Measurements from ENCODE around the gene HMHB1.

HMHB1 gene

GRCh38 chr5:143812085-143812705, at the start of gene HMHB1:
Gene HMHB1 (plus strand): TSS chr5:143812161.
- H3K9me3 Mint-ChIP-seq: no peaks in the 10 kb centered on the region
- H3K4me3 Mint-ChIP-seq: peak within 1 kb of the TSS; percentile 59
- H3K4me1 Mint-ChIP-seq: peaks cover 21% of the 10 kb centered on the region
- no peaks in the 10 kb centered on the region for H3K36me3 Mint-ChIP-seq
- H3K27ac Mint-ChIP-seq: peak within 1 kb of the TSS; percentile 62
- peak; percentile 59 for ATAC-seq
- peaks cover 14% of the 10 kb centered on the region for H3K27me3 Mint-ChIP-seq

DNA sequence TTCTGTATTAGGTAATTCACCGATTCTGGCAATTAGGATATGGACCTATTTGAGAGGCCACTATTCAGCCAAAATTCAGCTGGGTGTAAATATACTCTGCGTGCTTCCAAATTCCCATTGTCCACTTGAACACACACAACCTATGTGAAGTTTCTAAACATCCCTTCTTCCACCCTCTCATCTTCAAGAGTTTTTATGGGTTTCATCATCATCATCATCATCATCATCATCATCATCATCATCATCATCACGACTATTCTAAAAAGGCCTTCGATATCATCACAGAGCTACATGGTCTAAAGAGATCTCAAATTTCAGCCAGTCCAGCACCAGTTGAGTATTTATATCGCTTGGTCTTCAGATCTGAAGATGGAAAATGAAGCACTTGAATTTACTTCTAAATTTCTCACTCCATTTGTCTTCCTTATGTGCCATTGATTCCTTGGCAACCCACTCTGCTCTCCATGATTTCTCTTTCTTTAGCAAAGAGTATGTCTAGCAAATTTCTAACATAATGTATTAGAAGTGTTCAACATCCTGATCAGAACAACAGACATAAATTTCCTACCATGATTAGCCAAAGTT, 49.2 kb upstream of the HMHB1 start:
- peaks cover 5% of the 10 kb centered on the region for H3K27me3 Mint-ChIP-seq
- no peak for ATAC-seq
- H3K36me3 Mint-ChIP-seq: no peaks in the 10 kb centered on the region
- H3K9me3 Mint-ChIP-seq: no peaks in the 10 kb centered on the region
- no peak overlapping the region for H3K4me3 Mint-ChIP-seq
- peaks cover 6% of the 10 kb centered on the region for H3K4me1 Mint-ChIP-seq
- H3K27ac Mint-ChIP-seq: no peak overlapping the region

DNA sequence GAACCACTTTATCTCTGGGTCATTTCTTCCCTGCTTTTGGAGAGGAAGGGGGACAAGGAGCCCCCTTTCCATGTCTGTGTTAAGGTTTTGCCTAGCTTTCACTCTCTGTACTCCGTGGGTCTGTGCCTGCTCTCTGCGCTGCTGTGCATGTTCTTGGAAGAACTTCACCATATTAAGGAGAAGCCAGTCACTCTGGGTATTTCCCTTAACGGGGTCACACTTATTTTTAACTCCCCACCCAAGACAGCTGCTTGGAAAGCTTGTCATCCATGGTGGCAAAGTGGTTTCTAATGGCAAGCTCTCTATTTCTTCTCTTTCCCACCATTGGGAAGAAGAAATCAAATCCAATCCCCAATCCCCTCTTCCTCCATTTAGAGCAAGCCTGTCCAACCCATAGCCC, 44.8 kb upstream of the HMHB1 start:
- Mint-ChIP-seq H3K36me3 (no peaks in the 10 kb centered on the region), H3K4me1 (no peaks in the 10 kb centered on the region), H3K4me3 (no peak overlapping the region), H3K27me3 (peaks cover 29% of the 10 kb centered on the region), H3K27ac (no peak overlapping the region), H3K9me3 (no peaks in the 10 kb centered on the region)
- ATAC-seq: no peak

DNA sequence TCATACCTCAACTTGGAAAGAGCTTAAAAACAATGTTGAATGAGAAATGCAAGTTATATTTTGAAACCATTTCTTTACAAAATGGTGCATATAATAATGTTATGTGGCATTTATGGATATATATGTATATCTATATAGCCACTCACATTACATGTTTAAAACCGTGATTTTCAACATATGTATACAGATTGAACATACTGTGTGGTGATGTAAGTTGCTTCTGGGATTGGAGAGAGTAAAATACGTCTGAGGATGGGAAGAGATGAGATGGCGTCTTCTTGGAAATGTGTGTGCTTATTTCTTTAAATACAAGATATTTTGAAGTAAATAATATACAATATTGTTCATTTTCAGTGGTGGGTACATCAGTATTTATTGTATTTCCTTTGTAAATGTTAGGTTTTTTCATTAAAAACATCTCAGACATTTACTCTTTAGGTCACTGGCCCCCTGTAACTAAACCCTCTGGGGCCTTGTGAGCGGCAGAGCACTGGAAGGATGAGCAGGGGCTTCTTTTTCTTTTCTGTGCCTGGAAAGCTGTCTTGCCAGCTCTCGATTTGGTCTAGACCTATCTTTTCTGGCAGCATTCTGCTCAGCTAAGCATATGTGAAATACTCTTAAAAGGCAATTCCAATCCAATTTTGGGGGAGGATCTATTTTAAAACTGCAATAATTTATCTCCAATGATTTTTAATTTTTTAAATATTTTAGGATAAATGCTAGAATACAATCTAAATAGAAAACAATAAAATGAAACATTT, 42.8 kb upstream of the HMHB1 start:
- no peaks in the 10 kb centered on the region for H3K9me3 Mint-ChIP-seq

DNA sequence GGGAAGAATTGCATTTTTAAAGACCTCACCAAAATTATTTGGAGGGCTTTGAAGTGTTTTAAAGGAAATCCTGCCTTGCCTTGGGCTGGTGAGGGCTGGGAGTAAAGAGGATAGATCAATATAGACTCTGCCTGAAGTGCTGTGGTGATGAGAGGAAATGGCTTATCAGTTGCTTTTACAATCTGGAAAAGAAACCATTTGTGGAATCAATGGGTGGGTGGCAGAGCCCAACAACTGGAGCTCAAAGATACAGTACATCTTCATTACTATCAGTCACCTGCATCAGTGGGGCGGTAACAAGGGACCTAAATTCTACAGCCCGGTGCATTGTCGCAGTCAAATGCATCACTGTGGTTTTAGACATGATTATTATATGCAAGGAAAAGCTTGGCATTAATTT, 41.5 kb upstream of the HMHB1 start:
- no peak for ATAC-seq
- peaks cover 29% of the 10 kb centered on the region for H3K27me3 Mint-ChIP-seq
- no peaks in the 10 kb centered on the region for H3K4me1 Mint-ChIP-seq
- H3K9me3 Mint-ChIP-seq: no peaks in the 10 kb centered on the region
- H3K36me3 Mint-ChIP-seq: no peaks in the 10 kb centered on the region
- no peak overlapping the region for H3K4me3 Mint-ChIP-seq
- no peak overlapping the region for H3K27ac Mint-ChIP-seq

More for the DNA sequence above, 42.8 kb upstream of the HMHB1 start:
- peaks cover 29% of the 10 kb centered on the region for H3K27me3 Mint-ChIP-seq
- no peak overlapping the region for H3K4me3 Mint-ChIP-seq
- no peak for ATAC-seq
- H3K4me1 Mint-ChIP-seq: no peaks in the 10 kb centered on the region
- no peaks in the 10 kb centered on the region for H3K36me3 Mint-ChIP-seq
- H3K27ac Mint-ChIP-seq: no peak overlapping the region

GRCh38 chr5:143771189-143771588, 40.8 kb upstream of the HMHB1 start:
- no peak overlapping the region for H3K27ac Mint-ChIP-seq

DNA sequence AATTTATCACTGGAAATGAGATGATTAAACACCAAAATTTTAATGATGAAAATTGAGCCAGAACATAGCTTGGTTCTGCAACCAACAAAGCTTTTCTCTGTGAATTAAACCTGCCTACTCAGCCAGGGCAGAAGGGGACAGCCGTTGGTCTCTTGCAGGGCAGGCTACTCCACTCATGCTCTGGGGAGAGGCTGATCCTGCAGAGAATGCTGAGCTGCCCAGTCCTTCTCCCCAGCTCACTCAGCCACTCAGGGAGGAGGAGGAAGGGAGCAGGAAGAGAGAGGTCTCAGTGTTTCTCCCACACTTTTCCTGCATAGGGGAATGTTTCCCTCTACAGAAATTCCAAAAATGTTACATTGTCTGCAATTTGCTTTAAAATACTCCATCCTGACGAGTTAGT, 40.4 kb upstream of the HMHB1 start:
- H3K4me3 Mint-ChIP-seq: no peak overlapping the region
- H3K27me3 Mint-ChIP-seq: peaks cover 29% of the 10 kb centered on the region
- H3K9me3 Mint-ChIP-seq: no peaks in the 10 kb centered on the region
- H3K36me3 Mint-ChIP-seq: no peaks in the 10 kb centered on the region
- H3K4me1 Mint-ChIP-seq: no peaks in the 10 kb centered on the region
- no peak overlapping the region for H3K27ac Mint-ChIP-seq
- no peak for ATAC-seq

More at GRCh38 chr5:143771189-143771588, 40.8 kb upstream of the HMHB1 start:
- Mint-ChIP-seq H3K27me3 (peaks cover 29% of the 10 kb centered on the region), H3K9me3 (no peaks in the 10 kb centered on the region), H3K4me1 (no peaks in the 10 kb centered on the region), H3K36me3 (no peaks in the 10 kb centered on the region), H3K4me3 (no peak overlapping the region)
- ATAC-seq: no peak

DNA sequence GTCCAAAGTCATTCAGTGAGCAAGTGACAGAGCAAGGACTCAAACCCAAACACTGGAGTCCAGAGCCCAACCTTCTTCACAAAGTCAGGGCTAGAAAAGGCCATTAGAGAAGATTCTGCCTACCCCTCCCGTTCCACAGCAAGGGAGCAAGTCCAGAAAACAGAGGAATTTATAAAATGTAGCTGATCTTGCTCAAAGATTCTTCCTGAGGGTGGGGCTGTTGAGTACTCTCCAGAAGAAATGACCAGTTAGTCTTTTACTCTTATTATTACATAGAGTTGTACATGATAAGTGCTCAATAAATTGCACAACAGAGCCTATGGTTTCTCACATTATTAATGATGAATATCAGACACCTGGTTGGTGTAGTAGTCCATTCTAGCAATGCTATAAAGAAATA, 39.3 kb upstream of the HMHB1 start:
- no peak for ATAC-seq
- H3K4me3 Mint-ChIP-seq: no peak overlapping the region
- no peaks in the 10 kb centered on the region for H3K4me1 Mint-ChIP-seq
- no peak overlapping the region for H3K27ac Mint-ChIP-seq
- no peaks in the 10 kb centered on the region for H3K9me3 Mint-ChIP-seq
- H3K36me3 Mint-ChIP-seq: no peaks in the 10 kb centered on the region
- H3K27me3 Mint-ChIP-seq: peaks cover 25% of the 10 kb centered on the region

DNA sequence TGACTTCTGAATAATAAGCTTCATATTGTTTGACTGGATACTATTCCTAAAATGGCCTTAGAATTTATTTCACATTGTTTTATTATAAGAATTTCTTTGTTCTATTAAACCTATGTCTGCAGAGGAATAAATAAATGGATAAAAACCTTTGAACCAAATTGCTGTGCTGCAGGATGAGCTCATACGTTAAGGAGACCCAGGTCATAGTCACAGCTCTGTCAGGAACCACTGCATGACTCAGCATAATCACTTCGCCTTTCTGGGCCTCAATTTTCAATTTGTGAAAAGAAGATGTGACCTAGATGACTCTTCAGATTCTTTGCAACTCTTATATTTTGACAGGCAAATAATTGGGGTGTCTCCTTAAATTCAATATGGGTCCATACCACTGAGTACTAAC, 36.7 kb upstream of the HMHB1 start:
- no peaks in the 10 kb centered on the region for H3K4me1 Mint-ChIP-seq
- H3K36me3 Mint-ChIP-seq: no peaks in the 10 kb centered on the region
- peaks cover 1% of the 10 kb centered on the region for H3K27me3 Mint-ChIP-seq
- no peak overlapping the region for H3K4me3 Mint-ChIP-seq
- peaks cover 4% of the 10 kb centered on the region for H3K9me3 Mint-ChIP-seq
- no peak overlapping the region for H3K27ac Mint-ChIP-seq
- no peak for ATAC-seq

- H3K4me3 Mint-ChIP-seq: no peak overlapping the region
Observed at GRCh38 chr5:143776951-143777350, 35.0 kb upstream of the HMHB1 start.

DNA sequence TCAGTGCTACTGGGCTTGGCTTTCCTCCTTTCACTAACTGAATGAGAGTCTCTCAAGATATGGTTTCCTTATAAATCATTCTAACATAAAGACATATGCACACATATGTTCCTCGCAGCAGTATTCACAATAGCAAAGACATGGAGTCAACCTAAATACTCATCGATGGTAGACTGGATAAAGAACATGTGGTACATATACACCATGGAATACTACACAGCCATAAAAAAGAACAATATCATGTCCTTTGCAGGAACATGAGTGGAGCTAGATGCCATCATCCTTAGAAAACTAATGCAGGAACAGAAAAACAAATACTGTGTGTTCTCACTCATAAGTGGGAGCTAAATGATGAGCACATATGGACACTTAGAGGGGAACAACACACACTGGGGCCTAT, 32.5 kb upstream of the HMHB1 start:
- Mint-ChIP-seq H3K27me3 (no peaks in the 10 kb centered on the region), H3K36me3 (no peaks in the 10 kb centered on the region), H3K9me3 (peaks cover 4% of the 10 kb centered on the region), H3K27ac (no peak overlapping the region), H3K4me3 (no peak overlapping the region), H3K4me1 (no peaks in the 10 kb centered on the region)
- ATAC-seq: no peak

More at GRCh38 chr5:143776951-143777350, 35.0 kb upstream of the HMHB1 start:
- H3K36me3 Mint-ChIP-seq: no peaks in the 10 kb centered on the region
- no peaks in the 10 kb centered on the region for H3K4me1 Mint-ChIP-seq
- ATAC-seq: no peak
- peaks cover 4% of the 10 kb centered on the region for H3K9me3 Mint-ChIP-seq
- no peaks in the 10 kb centered on the region for H3K27me3 Mint-ChIP-seq
- no peak overlapping the region for H3K27ac Mint-ChIP-seq

DNA sequence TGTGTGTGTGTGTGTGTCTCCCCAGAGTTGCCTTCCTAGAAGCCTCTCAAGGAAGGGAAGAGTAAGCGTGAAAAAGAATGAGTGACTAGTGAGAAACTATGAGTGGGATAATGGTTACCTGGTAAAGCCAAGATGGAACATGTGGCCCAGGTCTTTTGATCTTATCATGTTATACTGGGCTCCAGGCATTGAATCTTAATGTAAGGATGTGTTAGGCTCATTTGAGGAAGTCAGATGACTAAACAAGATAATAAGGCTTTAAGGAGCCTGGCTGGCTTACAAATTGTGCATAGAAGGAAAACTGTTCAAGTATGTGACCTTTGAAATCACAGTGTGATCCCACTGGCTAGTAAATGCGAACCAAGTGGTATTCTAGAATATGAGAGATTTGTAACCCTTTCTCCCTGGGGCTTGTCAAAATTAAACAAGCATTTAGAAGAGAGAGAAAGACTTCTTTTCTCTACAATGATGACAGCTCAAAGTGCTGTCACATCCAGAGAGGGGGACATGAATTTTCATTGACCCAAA, 29.9 kb upstream of the HMHB1 start:
- ATAC-seq: no peak
- no peaks in the 10 kb centered on the region for H3K4me1 Mint-ChIP-seq
- no peak overlapping the region for H3K27ac Mint-ChIP-seq
- H3K36me3 Mint-ChIP-seq: no peaks in the 10 kb centered on the region
- H3K4me3 Mint-ChIP-seq: no peak overlapping the region
- peaks cover 4% of the 10 kb centered on the region for H3K9me3 Mint-ChIP-seq
- no peaks in the 10 kb centered on the region for H3K27me3 Mint-ChIP-seq

- Mint-ChIP-seq H3K27me3 (no peaks in the 10 kb centered on the region), H3K27ac (no peak overlapping the region)
Observed at GRCh38 chr5:143782588-143783386, 29.2 kb upstream of the HMHB1 start.

DNA sequence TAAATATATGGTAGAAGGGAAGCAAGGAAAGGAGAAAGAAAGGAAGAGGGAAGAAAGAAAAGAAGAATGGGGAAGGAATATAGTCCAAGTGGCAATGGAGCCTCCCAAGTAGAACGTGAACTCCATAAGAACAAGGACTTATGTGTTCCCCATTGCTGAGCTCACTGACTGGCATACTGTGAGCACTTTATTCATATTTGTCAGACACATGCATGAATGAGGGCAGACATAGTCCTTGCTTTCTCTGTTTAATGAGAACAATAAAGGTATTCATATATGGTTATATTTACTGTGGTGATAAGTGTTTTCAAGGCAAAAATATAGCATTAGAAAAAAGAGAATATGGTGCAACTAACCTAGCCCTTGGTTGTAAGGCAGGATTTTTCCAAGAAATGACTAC, 23.6 kb upstream of the HMHB1 start:
- H3K27me3 Mint-ChIP-seq: no peaks in the 10 kb centered on the region
- peaks cover 11% of the 10 kb centered on the region for H3K4me1 Mint-ChIP-seq
- H3K36me3 Mint-ChIP-seq: no peaks in the 10 kb centered on the region
- peaks cover 2% of the 10 kb centered on the region for H3K9me3 Mint-ChIP-seq
- no peak for ATAC-seq
- H3K27ac Mint-ChIP-seq: no peak overlapping the region
- H3K4me3 Mint-ChIP-seq: no peak overlapping the region

More at GRCh38 chr5:143782588-143783386, 29.2 kb upstream of the HMHB1 start:
- ATAC-seq: no peak
- Mint-ChIP-seq H3K9me3 (peaks cover 4% of the 10 kb centered on the region), H3K36me3 (no peaks in the 10 kb centered on the region), H3K4me3 (no peak overlapping the region), H3K4me1 (no peaks in the 10 kb centered on the region)
